Measurements from ENCODE around the gene AAK1. TPM values are rescaled to one million over a fixed set of nuclear protein-coding genes. Genes with fewer than 3 reads are reported as not detected.

The AAK1 gene
- total and polyA plus RNA-seq, 3 experiments from 2014 or later = 71.7 to 114 (median 74.0) TPM

- H3K4me1 Mint-ChIP-seq = peaks cover 16 to 33% (median 22%) of the 10 kb centered on the region in 3 donors
- no peak overlapping the region for H3K27ac ChIP-seq (ENCODE audit: low read depth, low read length)
- H3K36me3 Mint-ChIP-seq = peaks cover 3 to 75% (median 19%) of the 10 kb centered on the region in 3 donors
- H3K27me3 ChIP-seq (ENCODE audit: insufficient read depth, low read length, poor library complexity, severe bottlenecking) = no peaks in the 10 kb centered on the region
- no peaks in the 10 kb centered on the region for H3K4me1 ChIP-seq (ENCODE audit: insufficient read depth, low read length)
- no peaks in the 10 kb centered on the region for H3K27me3 Mint-ChIP-seq
- H3K27ac Mint-ChIP-seq = peak overlapping the region in 7 of 8 donors; percentile 58 to 86 (median 64)
- no peaks in the 10 kb centered on the region for H3K9me3 ChIP-seq (ENCODE audit: low read length)
- no peak overlapping the region for H3K4me3 ChIP-seq (ENCODE audit: low read length)
- H3K4me3 Mint-ChIP-seq = no peak overlapping the region
- CTCF ChIA-PET = no interaction called here
- POLR2A ChIA-PET = no interaction called here
- peaks cover 30% of the 10 kb centered on the region for H3K36me3 ChIP-seq (ENCODE audit: insufficient read depth, low read length)
- H3K9me3 Mint-ChIP-seq = peaks cover 0 to 2% (median 0%) of the 10 kb centered on the region in 5 donors
- DNase-seq = no peak
Measured at GRCh38 chr2:69470911-69471310, 172.6 kb downstream of the AAK1 start.

GRCh38 chr2:69469784-69470183 is 173.8 kb downstream of the AAK1 start:
- Mint-ChIP-seq H3K4me1 (peaks cover 11 to 23% (median 12%) of the 10 kb centered on the region in 3 donors), H3K4me3 (no peak overlapping the region), H3K27me3 (no peaks in the 10 kb centered on the region), H3K36me3 (peaks cover 0 to 76% (median 15%) of the 10 kb centered on the region in 3 donors), H3K9me3 (no peaks in the 10 kb centered on the region), H3K27ac (peak overlapping the region in 7 of 8 donors; percentile 40 to 80 (median 74))
- Histone ChIP-seq H3K4me1 (ENCODE audit: insufficient read depth, low read length) (no peaks in the 10 kb centered on the region), H3K9me3 (ENCODE audit: low read length) (no peaks in the 10 kb centered on the region), H3K27ac (ENCODE audit: low read depth, low read length) (no peak overlapping the region), H3K4me3 (ENCODE audit: low read length) (no peak overlapping the region), H3K27me3 (ENCODE audit: insufficient read depth, low read length, poor library complexity, severe bottlenecking) (no peaks in the 10 kb centered on the region), H3K36me3 (ENCODE audit: insufficient read depth, low read length) (peaks cover 21% of the 10 kb centered on the region)
- POLR2A ChIA-PET = no interaction called here
- DNase-seq = no peak
- CTCF ChIA-PET = no interaction called here

GRCh38 chr2:69469375-69469774 is 174.2 kb downstream of the AAK1 start:
- H3K4me3 ChIP-seq (ENCODE audit: low read length) = no peak overlapping the region
- peak in 1 of 5 donors; percentile 29 for DNase-seq
- ChIA-PET CTCF (no interaction called here), POLR2A (no interaction called here)
- H3K27me3 ChIP-seq (ENCODE audit: insufficient read depth, low read length, poor library complexity, severe bottlenecking) = no peaks in the 10 kb centered on the region
- Mint-ChIP-seq H3K4me1 (peaks cover 11 to 23% (median 12%) of the 10 kb centered on the region in 3 donors), H3K27ac (peak overlapping the region in 7 of 8 donors; percentile 40 to 81 (median 74)), H3K36me3 (peaks cover 0 to 80% (median 16%) of the 10 kb centered on the region in 3 donors), H3K27me3 (no peaks in the 10 kb centered on the region), H3K9me3 (no peaks in the 10 kb centered on the region), H3K4me3 (no peak overlapping the region)
- H3K36me3 ChIP-seq (ENCODE audit: insufficient read depth, low read length) = peaks cover 21% of the 10 kb centered on the region
- no peak overlapping the region for H3K27ac ChIP-seq (ENCODE audit: low read depth, low read length)
- H3K9me3 ChIP-seq (ENCODE audit: low read length) = no peaks in the 10 kb centered on the region
- no peaks in the 10 kb centered on the region for H3K4me1 ChIP-seq (ENCODE audit: insufficient read depth, low read length)

GRCh38 chr2:69466728-69467127 is 176.8 kb downstream of the AAK1 start:
- Histone ChIP-seq H3K36me3 (ENCODE audit: insufficient read depth, low read length) (peaks cover 16% of the 10 kb centered on the region), H3K4me3 (ENCODE audit: low read length) (no peak overlapping the region), H3K27ac (ENCODE audit: low read depth, low read length) (no peak overlapping the region), H3K27me3 (ENCODE audit: insufficient read depth, low read length, poor library complexity, severe bottlenecking) (no peaks in the 10 kb centered on the region), H3K4me1 (ENCODE audit: insufficient read depth, low read length) (no peaks in the 10 kb centered on the region), H3K9me3 (ENCODE audit: low read length) (no peaks in the 10 kb centered on the region)
- Mint-ChIP-seq H3K4me3 (no peak overlapping the region), H3K27me3 (no peaks in the 10 kb centered on the region), H3K4me1 (peaks cover 13 to 23% (median 15%) of the 10 kb centered on the region in 3 donors), H3K9me3 (no peaks in the 10 kb centered on the region), H3K36me3 (peaks cover 0 to 82% (median 24%) of the 10 kb centered on the region in 3 donors), H3K27ac (peak overlapping the region in 5 of 8 donors; percentile 11 to 70 (median 55))
- POLR2A ChIA-PET = no interaction called here
- DNase-seq = no peak
- CTCF ChIA-PET = no interaction called here

GRCh38 chr2:69465513-69466456 is 177.8 kb downstream of the AAK1 start:
- Mint-ChIP-seq H3K4me1 (peaks cover 11 to 18% (median 15%) of the 10 kb centered on the region in 3 donors), H3K36me3 (peaks cover 0 to 81% (median 24%) of the 10 kb centered on the region in 3 donors)

GRCh38 chr2:69464575-69464974 is 179.0 kb downstream of the AAK1 start:
- H3K4me1 ChIP-seq (ENCODE audit: insufficient read depth, low read length) = no peaks in the 10 kb centered on the region
- H3K9me3 Mint-ChIP-seq = no peaks in the 10 kb centered on the region
- no peak overlapping the region for H3K27ac ChIP-seq (ENCODE audit: low read depth, low read length)
- POLR2A ChIA-PET = no interaction called here
- no peak for DNase-seq
- H3K4me3 Mint-ChIP-seq = no peak overlapping the region
- H3K36me3 ChIP-seq (ENCODE audit: insufficient read depth, low read length) = peaks cover 11% of the 10 kb centered on the region
- peaks cover 11 to 12% (median 12%) of the 10 kb centered on the region in 3 donors for H3K4me1 Mint-ChIP-seq
- H3K9me3 ChIP-seq (ENCODE audit: low read length) = no peaks in the 10 kb centered on the region
- H3K27ac Mint-ChIP-seq = peak overlapping the region in 5 of 8 donors; percentile 42 to 76 (median 63)
- H3K27me3 ChIP-seq (ENCODE audit: insufficient read depth, low read length, poor library complexity, severe bottlenecking) = no peaks in the 10 kb centered on the region
- CTCF ChIA-PET = interaction anchor here (1.4 kb wide), 1 partner anchor 27 kb away, joined by 3 read pairs; the partner anchor contains the start of gene NFU1
- no peaks in the 10 kb centered on the region for H3K27me3 Mint-ChIP-seq
- H3K36me3 Mint-ChIP-seq = peaks cover 0 to 74% (median 24%) of the 10 kb centered on the region in 3 donors
- H3K4me3 ChIP-seq (ENCODE audit: low read length) = no peak overlapping the region

More at GRCh38 chr2:69465513-69466456, 177.8 kb downstream of the AAK1 start:
- no peaks in the 10 kb centered on the region for H3K27me3 Mint-ChIP-seq
- no peak overlapping the region for H3K4me3 ChIP-seq (ENCODE audit: low read length)
- POLR2A ChIA-PET = no interaction called here
- no peaks in the 10 kb centered on the region for H3K4me1 ChIP-seq (ENCODE audit: insufficient read depth, low read length)
- CTCF ChIA-PET = interaction anchor here (1.4 kb wide), 1 partner anchor 29 kb away, joined by 3 read pairs; the partner anchor contains the start of gene NFU1
- no peaks in the 10 kb centered on the region for H3K9me3 Mint-ChIP-seq
- DNase-seq = no peak
- no peak overlapping the region for H3K27ac ChIP-seq (ENCODE audit: low read depth, low read length)
- peak overlapping the region in 4 of 8 donors; percentile 29 to 76 (median 60) for H3K27ac Mint-ChIP-seq
- H3K36me3 ChIP-seq (ENCODE audit: insufficient read depth, low read length) = peaks cover 15% of the 10 kb centered on the region
- H3K4me3 Mint-ChIP-seq = peak overlapping the region in 1 of 7 donors; percentile 40
- no peaks in the 10 kb centered on the region for H3K27me3 ChIP-seq (ENCODE audit: insufficient read depth, low read length, poor library complexity, severe bottlenecking)
- no peaks in the 10 kb centered on the region for H3K9me3 ChIP-seq (ENCODE audit: low read length)

GRCh38 chr2:69462780-69463179 is 180.8 kb downstream of the AAK1 start:
- Histone ChIP-seq H3K4me3 (ENCODE audit: low read length) (no peak overlapping the region), H3K27me3 (ENCODE audit: insufficient read depth, low read length, poor library complexity, severe bottlenecking) (no peaks in the 10 kb centered on the region), H3K36me3 (ENCODE audit: insufficient read depth, low read length) (peaks cover 11% of the 10 kb centered on the region), H3K9me3 (ENCODE audit: low read length) (no peaks in the 10 kb centered on the region), H3K27ac (ENCODE audit: low read depth, low read length) (no peak overlapping the region), H3K4me1 (ENCODE audit: insufficient read depth, low read length) (no peaks in the 10 kb centered on the region)
- peaks cover 0 to 61% (median 20%) of the 10 kb centered on the region in 3 donors for H3K36me3 Mint-ChIP-seq
- ChIA-PET CTCF (no interaction called here), POLR2A (no interaction called here)
- peak overlapping the region in 1 of 7 donors; percentile 40 for H3K4me3 Mint-ChIP-seq
- H3K27ac Mint-ChIP-seq = peak overlapping the region in 1 of 8 donors; percentile 17
- H3K9me3 Mint-ChIP-seq = no peaks in the 10 kb centered on the region
- no peaks in the 10 kb centered on the region for H3K27me3 Mint-ChIP-seq
- H3K4me1 Mint-ChIP-seq = peaks cover 0 to 7% (median 3%) of the 10 kb centered on the region in 3 donors
- no peak for DNase-seq

GRCh38 chr2:69461404-69461803 is 182.1 kb downstream of the AAK1 start:
- peaks cover 7% of the 10 kb centered on the region for H3K36me3 ChIP-seq (ENCODE audit: insufficient read depth, low read length)
- H3K36me3 Mint-ChIP-seq = peaks cover 0 to 50% (median 17%) of the 10 kb centered on the region in 3 donors
- H3K27me3 ChIP-seq (ENCODE audit: insufficient read depth, low read length, poor library complexity, severe bottlenecking) = no peaks in the 10 kb centered on the region
- ChIA-PET POLR2A (no interaction called here), CTCF (no interaction called here)
- H3K9me3 ChIP-seq (ENCODE audit: low read length) = no peaks in the 10 kb centered on the region
- H3K27ac Mint-ChIP-seq = peak overlapping the region in 1 of 8 donors; percentile 47
- H3K4me3 Mint-ChIP-seq = no peak overlapping the region
- H3K4me3 ChIP-seq (ENCODE audit: low read length) = no peak overlapping the region
- H3K27ac ChIP-seq (ENCODE audit: low read depth, low read length) = no peak overlapping the region
- no peak for DNase-seq
- H3K27me3 Mint-ChIP-seq = no peaks in the 10 kb centered on the region
- peaks cover 0 to 9% (median 7%) of the 10 kb centered on the region in 3 donors for H3K4me1 Mint-ChIP-seq
- H3K4me1 ChIP-seq (ENCODE audit: insufficient read depth, low read length) = no peaks in the 10 kb centered on the region
- no peaks in the 10 kb centered on the region for H3K9me3 Mint-ChIP-seq
